Measurements from ENCODE around the gene IMPA2.

GRCh38 chr18:11974741-11975325 lies 6.5 kb upstream of the IMPA2 start:
- TF ChIP-seq CTCF (conservative IDR thresholded peaks at IDR 0.05; ENCODE audit: low read depth, low read length) (no peak), POLR2A (IDR thresholded peaks at IDR 0.05; ENCODE audit: low read depth, low read length) (no peak), CHD1 (IDR thresholded peaks at IDR 0.05; ENCODE audit: low read depth, low read length) (no peak), RFX5 (IDR thresholded peaks at IDR 0.05; ENCODE audit: low read depth, low read length) (no peak), SMC3 (IDR thresholded peaks at IDR 0.05; ENCODE audit: low read depth, low read length) (no peak), RAD21 (IDR thresholded peaks at IDR 0.05; ENCODE audit: low read length) (no peak)
